GM19238 (cell line): ENCODE data around the gene PCDHGA11.
"Not testable (repeated sequence)": the region's sequence is repeated elsewhere in the genome, so short reads cannot be mapped to it uniquely, and the experiment has no call there.

Experiments used
- DNase-seq: peaks from one replicate; pipeline ENCODE4 v3.0.0; 2011; ENCODE audit warnings: low spot score; ENCODE audit not compliant: insufficient read length

PCDHGA11 gene

GRCh38 chr5:141431286-141431685 lies 10.4 kb downstream of the PCDHGA11 start:
- no peak for DNase-seq

- DNase-seq, result not testable (repeated sequence)
Observed at GRCh38 chr5:141432308-141432707, 11.5 kb downstream of the PCDHGA11 start.

GRCh38 chr5:141432726-141433125 lies 11.9 kb downstream of the PCDHGA11 start:
- not testable (repeated sequence) for DNase-seq

DNA sequence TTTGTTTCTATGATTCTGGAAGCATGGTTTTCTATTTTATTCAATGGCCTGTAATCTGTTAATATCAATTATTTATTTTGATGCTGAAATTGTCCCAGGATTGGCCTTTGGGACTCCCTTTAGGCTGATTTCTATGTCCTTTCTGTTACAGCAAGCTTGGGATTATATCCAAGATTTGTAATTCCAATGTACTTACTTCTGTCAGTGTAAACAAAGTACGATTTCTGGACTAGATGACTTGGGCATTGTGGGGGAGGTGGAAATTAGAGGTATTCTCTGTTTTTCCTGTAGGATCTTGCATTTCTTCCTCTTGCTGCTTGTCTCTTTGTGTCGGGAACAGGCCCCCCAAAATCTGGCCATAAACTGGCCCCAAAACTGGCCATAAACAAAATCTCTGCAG lies 13.2 kb downstream of the PCDHGA11 start:
- no peak for DNase-seq

DNA sequence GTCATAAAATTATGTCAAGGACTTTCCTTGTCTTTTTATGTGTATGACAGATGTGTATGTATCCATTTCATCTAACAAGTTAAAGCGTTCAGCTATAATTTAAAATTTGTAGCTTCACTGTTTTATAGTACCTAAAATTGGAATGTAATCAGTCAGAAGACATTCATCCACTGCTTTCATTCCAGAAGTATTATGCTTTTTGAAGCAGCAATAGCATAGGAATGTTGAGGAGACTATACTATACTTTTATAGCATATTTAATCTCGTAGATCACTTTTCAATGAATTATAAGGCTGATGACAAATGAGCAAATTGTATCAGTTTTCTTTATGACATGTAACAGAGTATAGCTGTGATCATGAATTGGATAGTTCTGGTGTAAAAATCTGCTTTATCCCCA lies 16.4 kb downstream of the PCDHGA11 start:
- DNase-seq, result no peak

DNA sequence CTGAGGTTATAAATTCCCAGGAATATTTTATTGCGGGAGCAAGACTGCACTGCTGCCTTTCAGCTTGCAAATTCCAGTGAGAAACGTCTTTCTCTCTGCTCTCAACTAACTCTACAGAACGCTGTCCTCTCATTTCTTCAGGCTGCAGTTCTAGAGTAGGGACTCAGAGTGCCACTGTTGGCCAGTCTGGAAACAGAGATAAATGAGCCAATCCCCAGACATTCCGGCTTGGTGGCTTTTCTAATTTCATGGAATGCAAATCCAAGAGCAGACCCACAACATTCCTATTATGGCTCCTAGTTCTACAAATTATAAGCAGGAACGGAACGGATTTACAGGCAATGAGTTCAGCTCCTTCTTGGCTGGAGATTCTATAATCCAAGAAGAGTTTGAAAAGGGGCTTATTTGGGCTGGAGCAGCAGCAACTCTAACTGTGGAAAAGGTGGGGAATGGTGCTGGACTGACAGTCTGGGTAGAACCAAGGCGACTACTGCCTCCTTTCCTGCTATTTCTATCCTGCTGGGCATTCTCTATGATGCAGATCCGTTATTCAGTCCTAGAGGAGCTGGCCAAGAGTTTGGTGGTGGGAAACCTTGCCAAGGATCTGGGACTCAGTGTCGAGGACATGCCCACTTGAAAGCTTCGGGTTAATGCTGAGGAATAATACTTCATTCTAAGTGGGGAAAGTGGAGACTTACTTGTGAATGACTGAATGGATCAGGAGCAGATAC lies 18.7 kb downstream of the PCDHGA11 start:
- no peak for DNase-seq

- DNase-seq, result no peak
Observed at GRCh38 chr5:141440341-141440740, 19.5 kb downstream of the PCDHGA11 start.

DNA sequence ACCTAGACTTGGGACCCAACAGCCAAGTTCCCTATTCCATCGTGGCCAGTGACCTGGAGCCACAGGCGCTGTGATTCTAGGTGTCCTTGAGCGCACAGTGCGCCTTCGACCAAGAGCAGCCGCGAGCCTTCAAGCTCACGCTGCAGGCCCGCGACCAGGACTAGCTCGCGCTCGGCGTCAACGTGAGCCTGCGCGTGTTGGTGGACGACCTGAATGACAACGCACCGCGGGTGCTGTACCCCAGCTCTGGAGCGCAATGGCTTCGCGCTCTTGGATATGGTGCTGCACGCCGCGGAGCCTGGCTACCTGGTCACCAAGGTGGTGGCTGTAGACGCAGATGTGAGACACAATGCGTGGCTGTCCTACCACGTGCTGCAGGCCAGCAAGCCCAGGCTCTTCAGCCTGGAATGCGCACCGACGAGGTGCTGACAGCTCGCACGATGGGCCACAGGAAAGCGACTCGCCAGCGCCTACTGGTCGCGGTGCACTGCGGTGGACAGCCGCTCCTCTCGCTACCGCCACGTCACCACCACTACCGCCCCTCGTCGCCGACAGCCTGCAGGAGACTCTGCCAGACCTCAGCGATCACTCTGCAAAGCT lies 20.8 kb downstream of the PCDHGA11 start:
- no peak for DNase-seq

DNA sequence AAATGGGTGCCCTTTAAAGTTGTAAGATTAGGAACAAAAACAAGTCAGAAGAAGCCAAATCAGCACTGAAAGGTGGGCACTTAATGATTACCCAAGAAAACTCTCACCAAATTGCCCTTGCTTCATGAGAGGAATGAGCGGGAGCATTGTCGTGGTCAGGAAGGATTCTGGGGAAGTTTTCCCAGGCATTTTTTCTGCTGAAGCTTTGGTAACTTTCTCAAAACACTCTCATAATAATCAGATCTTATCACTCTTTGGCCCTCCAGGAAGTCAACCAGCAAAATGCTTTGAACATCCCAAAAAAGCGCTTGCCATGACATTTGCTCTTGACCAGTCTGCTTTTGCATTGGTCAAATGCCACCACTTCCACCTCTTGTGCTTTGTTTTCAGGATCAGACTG lies 44.5 kb downstream of the PCDHGA11 start:
- no peak for DNase-seq
